HEK293 (cell line): ENCODE data around the gene PABPN1.

Experiments used
- CTCF ChIA-PET: fragments of 350-600 bp; formaldehyde crosslinking; extraction: SDS; loops from one replicate; lab custom pipeline; 2021; ENCODE audit warnings: antibody characterized with exemption; lab: Yijun Ruan, JAX
- POLR2A ChIA-PET: fragments of 300-600 bp; formaldehyde crosslinking; extraction: SDS; loops from one replicate; lab custom pipeline; 2020; ENCODE audit warnings: antibody characterized with exemption, inconsistent platforms; lab: Yijun Ruan, JAX
- H3K27ac ChIP-seq: fragments of 200-500 bp; sonication (Bioruptor generic); 2 replicates; pipeline ENCODE4 v1.5.1; 2014; ENCODE audit warnings: low read depth, low read length, control low read depth, inconsistent platforms; ENCODE audit errors: extremely low read depth
- H3K36me3 ChIP-seq, 2 experiments: fragments of 200-500 bp in 1 of 2; sonication (Bioruptor generic) in 1 of 2; 1 replicate in 1 of 2; 2 replicates in 1 of 2; pipeline ENCODE4 v1.5.1; 2014 to 2017; ENCODE audit warnings: inconsistent platforms in 2 of 2, low read length in 2 of 2; ENCODE audit not compliant: control insufficient read depth in 2 of 2, insufficient read depth in 1 of 2
- H3K4me1 ChIP-seq: fragments of 200-500 bp; sonication (Bioruptor generic); 2 replicates; pipeline ENCODE4 v1.5.1; 2014; ENCODE audit warnings: mild to moderate bottlenecking, low read length, inconsistent platforms; ENCODE audit not compliant: control insufficient read depth, insufficient read depth
- H3K4me3 ChIP-seq: 2 replicates; pipeline ENCODE4 v1.5.1; 2011; ENCODE audit warnings: low read depth, mild to moderate bottlenecking, control low read depth, low read length, moderate library complexity
- H3K9me3 ChIP-seq: fragments of 200-500 bp; sonication (Bioruptor generic); 2 replicates; pipeline ENCODE4 v1.5.1; 2014; ENCODE audit warnings: low read depth, low read length, inconsistent platforms; ENCODE audit not compliant: control insufficient read depth, insufficient read depth
- EGR2 ChIP-seq: fragments of 450-650 bp; formaldehyde crosslinking; IDR thresholded peaks from 2 replicates; pipeline ENCODE4 v1.5.1; 2016; ENCODE audit warnings: low read depth, missing biosample characterization, missing genetic modification characterization
- HOXD13 ChIP-seq: sonication (generic); formaldehyde crosslinking; IDR thresholded peaks from 2 replicates; pipeline ENCODE4 v1.8.0; 2022; ENCODE audit warnings: missing genetic modification reagents, borderline replicate concordance
- KLF10 ChIP-seq: fragments of 450-650 bp; IDR thresholded peaks from 2 replicates; pipeline ENCODE4 v1.5.1; 2018; ENCODE audit warnings: missing biosample characterization, mild to moderate bottlenecking, missing genetic modification characterization
- PRDM1 ChIP-seq: fragments of 450-650 bp; formaldehyde crosslinking; IDR thresholded peaks from 2 replicates; pipeline ENCODE4; 2016; ENCODE audit warnings: missing biosample characterization, missing genetic modification characterization
- SCRT1 ChIP-seq: fragments of 450-650 bp; formaldehyde crosslinking; IDR thresholded peaks from 2 replicates; pipeline ENCODE4 v1.5.1; 2016; ENCODE audit warnings: missing biosample characterization, missing genetic modification characterization, borderline replicate concordance
- SCRT2 ChIP-seq: fragments of 450-650 bp; formaldehyde crosslinking; IDR thresholded peaks from 2 replicates; pipeline ENCODE4 v1.5.1; 2016; ENCODE audit warnings: missing biosample characterization, missing genetic modification characterization
- TCF7L2 ChIP-seq: IDR thresholded peaks from 2 replicates; pipeline ENCODE4 v1.6.1; 2011; ENCODE audit warnings: low read depth, mild to moderate bottlenecking, inconsistent platforms, low read length, moderate library complexity, borderline replicate concordance
- ZNF133 ChIP-seq: fragments of 450-650 bp; formaldehyde crosslinking; IDR thresholded peaks from 2 replicates; pipeline ENCODE4 v1.5.1; 2016; ENCODE audit warnings: missing biosample characterization, missing genetic modification characterization
- ZNF138 ChIP-seq: fragments of 450-650 bp; formaldehyde crosslinking; IDR thresholded peaks from 2 replicates; pipeline ENCODE4 v1.5.1; 2016; ENCODE audit warnings: missing biosample characterization, missing genetic modification characterization, borderline replicate concordance
- ZNF140 ChIP-seq: fragments of 450-650 bp; formaldehyde crosslinking; IDR thresholded peaks from 2 replicates; pipeline ENCODE4 v1.5.1; 2016; ENCODE audit warnings: missing biosample characterization, missing genetic modification characterization
- ZNF174 ChIP-seq: fragments of 450-650 bp; formaldehyde crosslinking; IDR thresholded peaks from 2 replicates; pipeline ENCODE4 v1.5.0; 2017; ENCODE audit warnings: missing biosample characterization, mild to moderate bottlenecking, missing genetic modification characterization
- ZNF350 ChIP-seq: fragments of 450-650 bp; formaldehyde crosslinking; IDR thresholded peaks from 2 replicates; pipeline ENCODE4 v1.5.0; 2017; ENCODE audit warnings: missing biosample characterization, mild to moderate bottlenecking, missing genetic modification characterization
- ZNF514 ChIP-seq: fragments of 450-650 bp; formaldehyde crosslinking; IDR thresholded peaks from 2 replicates; pipeline ENCODE4 v1.5.1; 2016; ENCODE audit warnings: missing biosample characterization, missing genetic modification characterization
- ZNF654 ChIP-seq: fragments of 450-650 bp; formaldehyde crosslinking; IDR thresholded peaks from 2 replicates; pipeline ENCODE4 v1.5.1; 2016; ENCODE audit warnings: low read depth, missing biosample characterization, missing genetic modification characterization
- TF ChIP-seq, protein P1 (sequence below): fragments of 450-650 bp; formaldehyde crosslinking; IDR thresholded peaks from 2 replicates; pipeline ENCODE4 v1.5.1; 2017; ENCODE audit warnings: missing biosample characterization, mild to moderate bottlenecking, missing genetic modification characterization, moderate library complexity
- TF ChIP-seq, protein P2 (sequence below): fragments of 450-650 bp; formaldehyde crosslinking; IDR thresholded peaks from 2 replicates; pipeline ENCODE4 v1.5.1; 2016; ENCODE audit warnings: missing biosample characterization, missing genetic modification characterization
- TF ChIP-seq, protein P3 (sequence below): fragments of 450-650 bp; formaldehyde crosslinking; conservative IDR thresholded peaks from 2 replicates; pipeline ENCODE4 v1.5.1; 2016; ENCODE audit warnings: low read depth, missing biosample characterization, missing genetic modification characterization
- TF ChIP-seq, protein P4 (sequence below): fragments of 450-650 bp; formaldehyde crosslinking; IDR thresholded peaks from 2 replicates; pipeline ENCODE4 v1.5.1; 2016; ENCODE audit warnings: missing biosample characterization, missing genetic modification characterization
- TF ChIP-seq, protein P5 (sequence below): fragments of 450-650 bp; formaldehyde crosslinking; IDR thresholded peaks from 2 replicates; pipeline ENCODE4 v1.5.1; 2016; ENCODE audit warnings: missing biosample characterization, missing genetic modification characterization, low read depth
- TF ChIP-seq, protein P6 (sequence below): fragments of 450-650 bp; formaldehyde crosslinking; IDR thresholded peaks from 2 replicates; pipeline ENCODE4 v1.5.1; 2016; ENCODE audit warnings: missing biosample characterization, missing genetic modification characterization

PABPN1 gene

DNA sequence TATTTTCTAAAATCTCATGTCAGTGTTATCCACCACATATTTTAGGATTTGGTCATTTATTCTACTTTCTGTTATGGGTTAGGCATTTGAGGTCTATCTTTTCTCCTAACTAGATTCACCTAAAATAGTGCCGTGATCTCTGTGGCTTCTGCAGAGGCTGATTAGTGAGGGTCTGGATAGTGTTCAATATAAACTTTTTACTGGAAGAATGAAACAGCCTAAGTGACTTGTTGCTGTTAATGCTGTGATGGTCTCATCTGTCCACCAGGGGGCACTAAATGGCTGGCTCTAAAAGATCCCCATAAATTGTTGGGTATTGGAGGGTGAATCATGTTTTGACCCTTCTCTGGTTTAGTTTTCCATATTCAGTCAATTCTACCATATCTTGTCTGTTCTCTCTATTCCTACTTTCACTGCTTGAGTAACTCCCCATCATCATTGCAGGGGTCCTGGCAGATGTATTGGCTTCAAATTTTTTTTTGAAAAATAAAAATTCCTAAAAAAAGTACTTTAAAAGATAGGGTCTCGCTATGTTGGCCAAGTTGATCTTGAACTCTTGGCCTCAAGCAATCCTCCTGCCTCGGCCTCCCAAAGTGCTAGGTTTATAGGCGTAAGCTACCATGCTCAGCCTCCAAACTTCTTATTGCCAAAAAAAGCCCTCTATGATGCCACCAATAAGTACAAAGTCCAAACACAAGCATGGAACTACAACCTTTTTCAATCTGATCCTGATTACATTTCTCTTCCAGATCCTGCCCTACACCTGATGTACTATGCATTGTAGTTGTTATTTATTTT, 6.9 kb downstream of the PABPN1 start:
- ChIA-PET POLR2A (interaction anchor here (0.6 to 2.7 kb wide), 2 partner anchors 21 to 27 kb away, joined by 3 to 12 read pairs; partner anchors contain the start of gene PPP1R3E), CTCF (interaction anchor here (0.7 to 5.1 kb wide), 12 partner anchors 13 to 230 kb away, joined by 3 to 61 read pairs (median 4); partner anchors contain the start of gene CMTM5)
- TF ChIP-seq SCRT1 (peak; percentile 83), ZNF654 (tag by site-specific recombination) (peak; percentile 64), SCRT2 (tag by site-specific recombination) (peak; percentile 98), EGR2 (tag by site-specific recombination) (no peak)
- TF ChIP-seq, protein P1, sequence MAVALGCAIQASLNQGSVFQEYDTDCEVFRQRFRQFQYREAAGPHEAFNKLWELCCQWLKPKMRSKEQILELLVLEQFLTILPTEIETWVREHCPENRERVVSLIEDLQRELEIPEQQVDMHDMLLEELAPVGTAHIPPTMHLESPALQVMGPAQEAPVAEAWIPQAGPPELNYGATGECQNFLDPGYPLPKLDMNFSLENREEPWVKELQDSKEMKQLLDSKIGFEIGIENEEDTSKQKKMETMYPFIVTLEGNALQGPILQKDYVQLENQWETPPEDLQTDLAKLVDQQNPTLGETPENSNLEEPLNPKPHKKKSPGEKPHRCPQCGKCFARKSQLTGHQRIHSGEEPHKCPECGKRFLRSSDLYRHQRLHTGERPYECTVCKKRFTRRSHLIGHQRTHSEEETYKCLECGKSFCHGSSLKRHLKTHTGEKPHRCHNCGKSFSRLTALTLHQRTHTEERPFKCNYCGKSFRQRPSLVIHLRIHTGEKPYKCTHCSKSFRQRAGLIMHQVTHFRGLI, result no peak
- TF ChIP-seq, protein P2, sequence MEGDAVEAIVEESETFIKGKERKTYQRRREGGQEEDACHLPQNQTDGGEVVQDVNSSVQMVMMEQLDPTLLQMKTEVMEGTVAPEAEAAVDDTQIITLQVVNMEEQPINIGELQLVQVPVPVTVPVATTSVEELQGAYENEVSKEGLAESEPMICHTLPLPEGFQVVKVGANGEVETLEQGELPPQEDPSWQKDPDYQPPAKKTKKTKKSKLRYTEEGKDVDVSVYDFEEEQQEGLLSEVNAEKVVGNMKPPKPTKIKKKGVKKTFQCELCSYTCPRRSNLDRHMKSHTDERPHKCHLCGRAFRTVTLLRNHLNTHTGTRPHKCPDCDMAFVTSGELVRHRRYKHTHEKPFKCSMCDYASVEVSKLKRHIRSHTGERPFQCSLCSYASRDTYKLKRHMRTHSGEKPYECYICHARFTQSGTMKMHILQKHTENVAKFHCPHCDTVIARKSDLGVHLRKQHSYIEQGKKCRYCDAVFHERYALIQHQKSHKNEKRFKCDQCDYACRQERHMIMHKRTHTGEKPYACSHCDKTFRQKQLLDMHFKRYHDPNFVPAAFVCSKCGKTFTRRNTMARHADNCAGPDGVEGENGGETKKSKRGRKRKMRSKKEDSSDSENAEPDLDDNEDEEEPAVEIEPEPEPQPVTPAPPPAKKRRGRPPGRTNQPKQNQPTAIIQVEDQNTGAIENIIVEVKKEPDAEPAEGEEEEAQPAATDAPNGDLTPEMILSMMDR (tag by site-specific recombination), result peak; percentile 49
- Histone ChIP-seq H3K4me1 (peaks cover 4% of the 10 kb centered on the region; the same call in 1 of the 2 replicates), H3K36me3 (peaks cover 21 to 25% of the 10 kb centered on the region in 2 experiments), H3K27ac (no peak overlapping the region), H3K4me3 (no peak overlapping the region), H3K9me3 (no peaks in the 10 kb centered on the region)

DNA sequence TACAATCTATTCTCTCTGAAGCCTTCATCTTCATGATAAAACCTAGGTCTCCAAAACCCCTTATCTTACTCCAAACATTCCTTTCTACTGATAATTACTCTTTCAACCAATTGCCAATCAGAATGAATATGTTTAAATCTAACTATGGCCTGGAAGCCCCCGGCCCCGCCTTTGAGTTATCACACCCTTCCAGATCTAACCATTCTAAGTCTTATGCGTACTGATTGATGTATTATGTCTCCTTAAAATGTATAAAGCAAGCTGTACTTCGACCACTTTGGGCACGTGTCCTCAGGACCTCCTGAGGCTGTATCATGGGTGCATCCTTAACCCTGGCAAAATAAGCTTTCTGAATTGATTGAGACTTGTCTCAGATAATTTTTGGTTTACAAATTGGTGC, 14.4 kb downstream of the PABPN1 start:
- Histone ChIP-seq H3K4me3 (no peak overlapping the region), H3K9me3 (no peaks in the 10 kb centered on the region), H3K4me1 (no peaks in the 10 kb centered on the region), H3K27ac (no peak overlapping the region), H3K36me3 (no peaks in the 10 kb centered on the region)
- ChIA-PET POLR2A (no interaction called here), CTCF (interaction anchor here (0.6 to 1.2 kb wide), 2 partner anchors 12 to 45 kb away, joined by 3 read pairs; no protein-coding TSS in a partner anchor)
- TF ChIP-seq HOXD13 (CRISPR knock-in tag) (no peak), KLF10 (tag by site-specific recombination) (no peak), TCF7L2 (no peak), ZNF133 (tag by site-specific recombination) (no peak), ZNF140 (tag by site-specific recombination) (no peak), ZNF350 (tag by site-specific recombination) (no peak), PRDM1 (tag by site-specific recombination) (no peak), ZNF514 (tag by site-specific recombination) (no peak), ZNF138 (tag by site-specific recombination) (no peak), ZNF174 (no peak)
- TF ChIP-seq, protein P3, sequence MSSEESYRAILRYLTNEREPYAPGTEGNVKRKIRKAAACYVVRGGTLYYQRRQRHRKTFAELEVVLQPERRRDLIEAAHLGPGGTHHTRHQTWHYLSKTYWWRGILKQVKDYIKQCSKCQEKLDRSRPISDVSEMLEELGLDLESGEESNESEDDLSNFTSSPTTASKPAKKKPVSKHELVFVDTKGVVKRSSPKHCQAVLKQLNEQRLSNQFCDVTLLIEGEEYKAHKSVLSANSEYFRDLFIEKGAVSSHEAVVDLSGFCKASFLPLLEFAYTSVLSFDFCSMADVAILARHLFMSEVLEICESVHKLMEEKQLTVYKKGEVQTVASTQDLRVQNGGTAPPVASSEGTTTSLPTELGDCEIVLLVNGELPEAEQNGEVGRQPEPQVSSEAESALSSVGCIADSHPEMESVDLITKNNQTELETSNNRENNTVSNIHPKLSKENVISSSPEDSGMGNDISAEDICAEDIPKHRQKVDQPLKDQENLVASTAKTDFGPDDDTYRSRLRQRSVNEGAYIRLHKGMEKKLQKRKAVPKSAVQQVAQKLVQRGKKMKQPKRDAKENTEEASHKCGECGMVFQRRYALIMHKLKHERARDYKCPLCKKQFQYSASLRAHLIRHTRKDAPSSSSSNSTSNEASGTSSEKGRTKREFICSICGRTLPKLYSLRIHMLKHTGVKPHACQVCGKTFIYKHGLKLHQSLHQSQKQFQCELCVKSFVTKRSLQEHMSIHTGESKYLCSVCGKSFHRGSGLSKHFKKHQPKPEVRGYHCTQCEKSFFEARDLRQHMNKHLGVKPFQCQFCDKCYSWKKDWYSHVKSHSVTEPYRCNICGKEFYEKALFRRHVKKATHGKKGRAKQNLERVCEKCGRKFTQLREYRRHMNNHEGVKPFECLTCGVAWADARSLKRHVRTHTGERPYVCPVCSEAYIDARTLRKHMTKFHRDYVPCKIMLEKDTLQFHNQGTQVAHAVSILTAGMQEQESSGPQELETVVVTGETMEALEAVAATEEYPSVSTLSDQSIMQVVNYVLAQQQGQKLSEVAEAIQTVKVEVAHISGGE, result no peak
- TF ChIP-seq, protein P4, sequence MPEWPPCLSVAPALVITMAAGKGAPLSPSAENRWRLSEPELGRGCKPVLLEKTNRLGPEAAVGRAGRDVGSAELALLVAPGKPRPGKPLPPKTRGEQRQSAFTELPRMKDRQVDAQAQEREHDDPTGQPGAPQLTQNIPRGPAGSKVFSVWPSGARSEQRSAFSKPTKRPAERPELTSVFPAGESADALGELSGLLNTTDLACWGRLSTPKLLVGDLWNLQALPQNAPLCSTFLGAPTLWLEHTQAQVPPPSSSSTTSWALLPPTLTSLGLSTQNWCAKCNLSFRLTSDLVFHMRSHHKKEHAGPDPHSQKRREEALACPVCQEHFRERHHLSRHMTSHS (tag by site-specific recombination), result no peak
- TF ChIP-seq, protein P5, sequence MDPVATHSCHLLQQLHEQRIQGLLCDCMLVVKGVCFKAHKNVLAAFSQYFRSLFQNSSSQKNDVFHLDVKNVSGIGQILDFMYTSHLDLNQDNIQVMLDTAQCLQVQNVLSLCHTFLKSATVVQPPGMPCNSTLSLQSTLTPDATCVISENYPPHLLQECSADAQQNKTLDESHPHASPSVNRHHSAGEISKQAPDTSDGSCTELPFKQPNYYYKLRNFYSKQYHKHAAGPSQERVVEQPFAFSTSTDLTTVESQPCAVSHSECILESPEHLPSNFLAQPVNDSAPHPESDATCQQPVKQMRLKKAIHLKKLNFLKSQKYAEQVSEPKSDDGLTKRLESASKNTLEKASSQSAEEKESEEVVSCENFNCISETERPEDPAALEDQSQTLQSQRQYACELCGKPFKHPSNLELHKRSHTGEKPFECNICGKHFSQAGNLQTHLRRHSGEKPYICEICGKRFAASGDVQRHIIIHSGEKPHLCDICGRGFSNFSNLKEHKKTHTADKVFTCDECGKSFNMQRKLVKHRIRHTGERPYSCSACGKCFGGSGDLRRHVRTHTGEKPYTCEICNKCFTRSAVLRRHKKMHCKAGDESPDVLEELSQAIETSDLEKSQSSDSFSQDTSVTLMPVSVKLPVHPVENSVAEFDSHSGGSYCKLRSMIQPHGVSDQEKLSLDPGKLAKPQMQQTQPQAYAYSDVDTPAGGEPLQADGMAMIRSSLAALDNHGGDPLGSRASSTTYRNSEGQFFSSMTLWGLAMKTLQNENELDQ (tag by site-specific recombination), result no peak
- TF ChIP-seq, protein P6, sequence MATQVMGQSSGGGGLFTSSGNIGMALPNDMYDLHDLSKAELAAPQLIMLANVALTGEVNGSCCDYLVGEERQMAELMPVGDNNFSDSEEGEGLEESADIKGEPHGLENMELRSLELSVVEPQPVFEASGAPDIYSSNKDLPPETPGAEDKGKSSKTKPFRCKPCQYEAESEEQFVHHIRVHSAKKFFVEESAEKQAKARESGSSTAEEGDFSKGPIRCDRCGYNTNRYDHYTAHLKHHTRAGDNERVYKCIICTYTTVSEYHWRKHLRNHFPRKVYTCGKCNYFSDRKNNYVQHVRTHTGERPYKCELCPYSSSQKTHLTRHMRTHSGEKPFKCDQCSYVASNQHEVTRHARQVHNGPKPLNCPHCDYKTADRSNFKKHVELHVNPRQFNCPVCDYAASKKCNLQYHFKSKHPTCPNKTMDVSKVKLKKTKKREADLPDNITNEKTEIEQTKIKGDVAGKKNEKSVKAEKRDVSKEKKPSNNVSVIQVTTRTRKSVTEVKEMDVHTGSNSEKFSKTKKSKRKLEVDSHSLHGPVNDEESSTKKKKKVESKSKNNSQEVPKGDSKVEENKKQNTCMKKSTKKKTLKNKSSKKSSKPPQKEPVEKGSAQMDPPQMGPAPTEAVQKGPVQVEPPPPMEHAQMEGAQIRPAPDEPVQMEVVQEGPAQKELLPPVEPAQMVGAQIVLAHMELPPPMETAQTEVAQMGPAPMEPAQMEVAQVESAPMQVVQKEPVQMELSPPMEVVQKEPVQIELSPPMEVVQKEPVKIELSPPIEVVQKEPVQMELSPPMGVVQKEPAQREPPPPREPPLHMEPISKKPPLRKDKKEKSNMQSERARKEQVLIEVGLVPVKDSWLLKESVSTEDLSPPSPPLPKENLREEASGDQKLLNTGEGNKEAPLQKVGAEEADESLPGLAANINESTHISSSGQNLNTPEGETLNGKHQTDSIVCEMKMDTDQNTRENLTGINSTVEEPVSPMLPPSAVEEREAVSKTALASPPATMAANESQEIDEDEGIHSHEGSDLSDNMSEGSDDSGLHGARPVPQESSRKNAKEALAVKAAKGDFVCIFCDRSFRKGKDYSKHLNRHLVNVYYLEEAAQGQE (tag by site-specific recombination), result no peak
